HG03565 (cell line): Measurements from ENCODE around the gene MRPL28.
"Not testable (repeated sequence)": the region's sequence is repeated elsewhere in the genome, so short reads cannot be mapped to it uniquely, and the experiment has no call there.

ENCODE experiments used
- ATAC-seq: cut with Tn5 transposase; IDR thresholded peaks from one replicate; pipeline ENCODE4 v1.9.1; 2021; ENCODE audit warnings: mild to moderate bottlenecking, moderate library complexity; ENCODE audit not compliant: unreplicated experiment

Gene MRPL28

GRCh38 chr16:370443-370842 lies at the start of gene MRPL28:
MRPL28 (minus strand) TSS chr16:370538; CDS start chr16:370218, 320 bp downstream.
- peak; percentile 47 for ATAC-seq

GRCh38 chr16:415170-415498 lies 44.8 kb upstream of the MRPL28 start:
- not testable (repeated sequence) for ATAC-seq

GRCh38 chr16:414395-415169 lies 44.2 kb upstream of the MRPL28 start:
- no peak for ATAC-seq

GRCh38 chr16:411576-412265 lies 41.4 kb upstream of the MRPL28 start:
- ATAC-seq: no peak

GRCh38 chr16:410516-411178 lies 40.3 kb upstream of the MRPL28 start:
- ATAC-seq: no peak

- ATAC-seq: no peak
These were observed 36.9 kb upstream of the MRPL28 start for GRCh38 chr16:407253-407652.

GRCh38 chr16:405548-406506 lies 35.5 kb upstream of the MRPL28 start:
- no peak for ATAC-seq

GRCh38 chr16:404971-405486 lies 34.7 kb upstream of the MRPL28 start:
- no peak for ATAC-seq

- no peak for ATAC-seq
These were observed 31.4 kb upstream of the MRPL28 start, which contains the start of gene DECR2 for GRCh38 chr16:401468-402348. DECR2 (plus strand) TSS chr16:401885; CDS start chr16:401964, 79 bp downstream.

- no peak for ATAC-seq
These were observed 29.8 kb upstream of the MRPL28 start for GRCh38 chr16:400061-400591.

GRCh38 chr16:399340-400019 lies 29.1 kb upstream of the MRPL28 start:
- no peak for ATAC-seq

- no peak for ATAC-seq
These were observed 28.4 kb upstream of the MRPL28 start for GRCh38 chr16:398561-399339.

- no peak for ATAC-seq
These were observed 27.5 kb upstream of the MRPL28 start for GRCh38 chr16:397736-398332.

- no peak for ATAC-seq
These were observed 26.9 kb upstream of the MRPL28 start, which contains the start of gene NME4 for GRCh38 chr16:397135-397661. NME4 (plus strand) TSS chr16:397199; CDS start chr16:397223, 24 bp downstream.

- ATAC-seq: no peak
These were observed 26.3 kb upstream of the MRPL28 start for GRCh38 chr16:396605-397004.

- ATAC-seq: no peak
These were observed 25.9 kb upstream of the MRPL28 start for GRCh38 chr16:396199-396598.

- no peak for ATAC-seq
These were observed 22.2 kb upstream of the MRPL28 start for GRCh38 chr16:392450-393030.
